HG03025 (cell line): ENCODE measurements around the gene MAPK11.
A peak's percentile ranks its signal among the peaks of the same experiment; 100 is the strongest.
"Not testable (repeated sequence)": the region's sequence is repeated elsewhere in the genome, so short reads cannot be mapped to it uniquely, and the experiment has no call there.

Source experiments
- ATAC-seq: cut with Tn5 transposase; IDR thresholded peaks from one replicate; pipeline ENCODE4 v1.9.1; 2021; ENCODE audit warnings: mild to moderate bottlenecking, moderate library complexity; ENCODE audit not compliant: unreplicated experiment, low FRiP score

MAPK11 gene

GRCh38 chr22:50278956-50279619, 8.9 kb upstream of the MAPK11 start:
- no peak for ATAC-seq

- ATAC-seq: no peak
Measured at GRCh38 chr22:50278461-50278860, 8.3 kb upstream of the MAPK11 start.

- ATAC-seq: no peak
Measured at GRCh38 chr22:50277761-50278160, 7.6 kb upstream of the MAPK11 start.

DNA sequence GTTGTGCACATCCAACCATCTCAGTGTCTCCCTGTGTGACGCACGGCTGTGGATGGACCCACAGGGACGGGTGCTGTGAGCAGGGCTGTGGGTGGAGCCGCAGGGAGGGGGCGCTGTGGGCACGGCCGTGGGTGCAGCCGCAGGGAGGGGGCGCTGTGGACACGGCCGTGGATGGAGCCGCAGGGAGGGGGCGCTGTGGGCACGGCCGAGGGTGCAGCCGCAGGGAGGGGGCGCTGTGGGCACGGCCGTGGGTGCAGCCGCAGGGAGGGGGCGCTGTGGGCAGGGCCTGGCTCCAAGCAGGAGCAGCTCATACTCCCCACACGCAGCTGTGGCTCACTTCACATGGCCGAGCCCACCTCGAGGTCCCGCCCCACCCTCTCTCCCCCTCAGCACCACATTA, 6.0 kb upstream of the MAPK11 start:
- ATAC-seq: peak; percentile 65

- no peak for ATAC-seq
Measured at GRCh38 chr22:50275181-50276055, 5.2 kb upstream of the MAPK11 start.

GRCh38 chr22:50274771-50275170, 4.6 kb upstream of the MAPK11 start:
- ATAC-seq: no peak

- no peak for ATAC-seq
Measured at GRCh38 chr22:50274311-50274710, 4.1 kb upstream of the MAPK11 start.

DNA sequence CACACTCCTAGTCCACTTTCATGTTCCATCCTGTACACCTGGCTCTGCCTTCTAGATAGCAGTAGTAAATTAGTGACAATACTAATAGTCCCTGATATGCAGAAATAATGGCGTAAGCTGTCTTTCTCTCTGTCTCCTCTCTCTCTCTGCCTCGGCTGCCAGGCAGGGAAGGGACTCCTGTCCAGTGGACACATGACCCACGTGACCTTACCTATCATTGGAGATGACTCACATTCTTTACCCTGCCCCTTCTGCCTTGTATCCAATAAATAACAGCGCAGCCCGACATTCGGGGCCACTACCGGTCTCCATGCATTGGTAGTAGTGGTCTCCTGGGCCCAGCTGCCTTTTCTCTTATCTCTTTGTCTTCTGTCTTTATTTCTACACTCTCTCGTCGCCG, 3.6 kb upstream of the MAPK11 start:
- ATAC-seq: not testable (repeated sequence)

DNA sequence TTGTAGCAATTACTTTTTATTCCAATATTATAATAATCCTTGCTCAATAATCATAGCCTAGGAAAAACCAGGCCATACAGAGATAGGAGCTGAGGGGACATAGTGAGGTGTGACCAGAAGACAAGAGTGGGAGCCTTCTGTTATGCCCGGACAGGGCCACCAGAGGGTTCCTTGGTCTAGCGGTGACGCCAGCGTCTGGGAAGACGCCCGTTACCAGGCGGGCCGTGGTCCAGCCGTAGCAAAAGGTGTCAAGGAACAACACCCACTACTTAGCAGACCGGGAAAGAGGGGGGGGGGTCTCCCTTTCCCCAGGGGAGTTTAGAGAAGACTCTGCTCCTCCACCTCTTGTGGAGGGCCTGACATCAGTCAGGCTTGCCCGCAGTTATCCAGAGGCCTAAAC, 3.2 kb upstream of the MAPK11 start:
- not testable (repeated sequence) for ATAC-seq

GRCh38 chr22:50272044-50272802, 2.0 kb upstream of the MAPK11 start:
- no peak for ATAC-seq

- no peak for ATAC-seq
Measured at GRCh38 chr22:50271519-50271970, 1.4 kb upstream of the MAPK11 start.

DNA sequence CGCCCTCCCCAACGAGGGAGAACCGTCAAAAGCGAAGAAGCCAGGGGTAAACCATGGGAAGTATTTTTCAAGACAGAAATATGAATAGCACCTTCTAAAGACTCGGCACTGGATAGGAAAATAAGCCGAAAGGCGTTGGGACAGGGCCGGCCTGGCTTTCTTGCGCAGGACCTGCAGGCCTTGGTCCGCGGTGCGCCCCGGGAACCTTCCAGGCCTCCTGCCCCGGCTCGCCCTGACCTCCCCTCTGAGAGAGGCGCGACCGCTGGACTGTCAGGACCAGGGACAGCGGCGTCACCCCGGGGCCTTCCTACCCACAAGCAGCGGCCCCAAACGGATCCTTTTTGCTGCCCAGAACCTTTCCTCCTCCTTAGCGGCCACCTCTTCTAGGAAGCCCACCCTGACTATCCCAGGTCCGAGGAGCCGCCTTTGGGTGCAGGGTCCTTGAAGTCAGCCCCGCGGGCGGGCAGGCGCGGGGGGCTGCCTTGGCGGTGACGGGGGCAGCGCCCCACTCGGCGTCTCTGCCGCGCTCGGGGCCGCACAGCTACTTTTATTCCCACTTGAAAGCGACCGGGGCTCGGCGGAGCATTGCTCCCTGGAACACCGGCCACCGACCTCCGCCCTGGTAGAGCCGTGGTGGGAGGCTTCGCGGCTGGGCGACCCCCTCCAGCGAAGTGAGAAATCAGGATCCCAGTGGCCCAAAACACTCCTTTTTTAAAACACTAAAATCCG, 650 bp upstream of the MAPK11 start:
- ATAC-seq: no peak

DNA sequence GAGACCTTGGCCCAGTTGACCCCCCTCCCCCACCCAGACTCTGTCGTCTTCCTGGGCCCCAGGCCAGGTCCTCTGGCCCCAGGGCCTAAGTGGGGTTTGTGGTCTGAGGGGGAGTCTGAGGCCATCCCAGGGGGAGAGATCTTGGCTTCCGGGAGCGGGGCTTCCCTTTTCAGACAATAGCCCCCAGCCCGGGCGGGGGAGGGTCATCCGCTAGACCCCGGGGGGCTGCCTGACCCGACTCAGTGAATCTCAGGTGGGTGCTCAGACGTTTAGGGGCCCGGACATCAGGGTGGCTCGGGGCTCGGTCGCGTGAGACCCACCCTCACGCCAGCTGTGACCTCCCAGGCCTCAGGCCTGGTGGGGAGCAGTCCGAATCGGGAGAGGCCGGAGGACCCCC, 609 bp downstream of the MAPK11 start:
- no peak for ATAC-seq

GRCh38 chr22:50268655-50269113, 1.5 kb downstream of the MAPK11 start:
- ATAC-seq: no peak

DNA sequence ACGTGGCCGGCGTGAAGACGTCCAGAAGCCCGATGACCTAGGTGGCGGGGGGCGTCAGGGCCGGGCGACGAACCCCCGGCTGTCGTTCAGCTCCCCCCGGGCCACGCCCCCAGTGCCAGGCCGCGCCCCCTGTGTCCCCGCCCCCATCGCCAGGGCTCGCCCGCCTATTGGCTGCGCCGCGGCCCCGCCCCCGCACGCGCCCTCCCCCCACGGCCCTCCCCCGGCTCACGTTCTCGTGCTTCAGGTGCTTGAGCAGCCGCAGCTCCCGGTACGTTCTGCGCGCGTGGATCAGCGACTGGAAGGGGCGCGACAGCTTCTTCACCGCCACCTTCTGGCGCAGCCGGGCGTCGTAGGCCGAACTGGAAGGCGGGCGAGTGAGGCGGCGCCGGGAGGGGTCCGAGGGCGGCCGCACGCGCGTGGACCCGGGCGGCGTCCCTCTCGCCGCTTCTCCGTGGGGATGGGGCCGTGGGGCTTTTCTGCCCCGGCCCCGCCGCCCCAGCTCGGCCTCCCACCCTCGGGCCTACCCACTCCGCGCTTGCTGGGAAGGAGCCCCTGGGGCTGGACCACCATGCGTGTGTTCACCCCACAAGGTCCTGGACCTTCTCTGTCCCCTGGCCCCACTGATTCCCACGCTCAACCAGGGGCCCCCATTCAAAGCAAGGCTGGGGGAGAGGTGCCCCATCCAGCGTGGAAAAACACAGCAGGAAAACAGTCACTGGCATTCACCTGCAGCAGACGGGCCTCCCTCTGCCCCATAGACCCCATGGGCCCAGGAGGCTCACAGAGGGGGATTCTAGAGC, 2.4 kb downstream of the MAPK11 start:
- ATAC-seq: no peak

DNA sequence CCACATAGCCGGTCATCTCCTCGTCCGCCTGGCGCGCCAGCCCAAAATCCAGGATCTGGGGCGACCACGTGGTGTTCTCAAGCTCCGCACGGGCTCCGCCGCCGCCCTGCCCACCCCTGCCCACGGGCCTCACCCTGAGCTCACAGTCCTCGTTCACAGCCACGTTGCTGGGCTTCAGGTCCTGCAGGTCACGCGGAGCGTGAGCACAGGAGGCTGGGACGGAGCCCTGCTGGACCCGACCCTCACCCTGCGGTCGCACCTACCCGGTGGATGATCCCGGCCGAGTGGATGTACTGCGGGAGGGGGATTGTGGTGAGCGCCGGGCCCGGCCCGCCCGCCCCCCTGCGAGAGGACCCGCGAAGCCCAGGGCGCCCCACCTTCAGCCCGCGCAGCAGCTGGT, 3.2 kb downstream of the MAPK11 start:
- ATAC-seq: no peak

DNA sequence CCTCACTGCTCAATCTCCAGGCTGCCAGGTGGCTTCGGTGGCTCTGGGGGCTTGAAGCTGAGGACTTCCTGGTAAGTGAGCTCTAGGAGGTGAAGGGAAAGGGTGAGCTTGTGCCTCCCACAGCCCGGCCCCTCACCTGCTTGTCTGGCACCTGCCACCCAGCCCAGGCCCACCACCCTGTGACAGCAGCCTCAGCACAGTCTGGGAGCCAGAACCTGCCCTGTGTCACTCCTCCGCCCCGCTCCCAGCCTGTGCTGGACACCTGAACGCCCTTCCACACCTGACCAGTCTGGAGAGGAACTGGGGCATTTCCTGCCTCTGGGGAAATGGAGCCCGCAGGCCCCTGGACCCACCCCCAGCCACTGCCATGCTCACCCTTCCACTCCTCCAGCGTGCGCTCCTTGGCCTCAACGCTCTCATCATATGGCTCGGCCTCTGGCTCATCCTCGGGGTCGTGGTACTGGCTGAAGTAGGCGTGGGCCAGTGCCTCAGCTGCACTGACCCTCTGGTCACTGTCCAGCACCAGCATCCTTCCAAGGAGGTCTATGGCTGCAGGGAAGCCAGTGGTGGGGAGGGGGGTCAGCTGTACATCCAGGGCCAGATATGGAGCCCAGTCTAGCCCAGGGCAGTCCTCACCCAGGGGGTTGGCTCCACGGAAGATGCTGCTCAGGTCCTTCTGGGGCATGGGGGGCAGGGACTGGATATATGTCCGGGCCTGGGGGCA, 5.1 kb downstream of the MAPK11 start:
- no peak for ATAC-seq

DNA sequence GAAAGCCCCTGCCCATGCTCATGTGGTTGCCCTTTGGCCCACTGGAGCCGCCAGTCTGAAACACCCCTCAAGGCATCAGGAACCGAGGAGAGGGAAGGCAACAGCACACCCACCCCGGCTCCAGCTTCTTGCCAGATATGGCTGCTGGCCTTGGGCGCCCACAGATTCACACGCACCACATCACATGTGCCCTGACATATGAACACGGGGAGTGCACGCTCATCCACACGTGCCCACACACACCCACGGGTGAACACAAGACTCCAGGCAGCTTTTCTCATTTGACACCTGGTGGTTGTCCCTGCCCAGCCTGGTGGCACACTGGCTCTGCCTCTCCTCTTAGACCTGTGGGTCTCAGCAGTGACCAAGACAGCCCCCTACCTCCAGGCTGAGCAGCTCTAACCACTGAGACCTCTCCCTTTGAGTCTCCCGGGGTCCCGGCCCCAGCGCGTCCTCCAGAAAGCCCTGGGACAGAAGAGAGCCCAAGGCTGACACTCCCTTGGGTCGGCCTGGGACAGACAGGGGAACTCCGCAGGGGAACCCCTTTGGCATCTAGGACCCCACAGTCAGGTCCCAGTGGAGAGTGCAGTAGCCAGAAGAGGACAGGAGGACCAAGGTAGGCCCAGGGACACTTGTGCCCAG, 6.0 kb downstream of the MAPK11 start:
- no peak for ATAC-seq
